Endothelial cell of umbilical vein (primary cell): Measurements from ENCODE around the gene JMJD7. TPM values are rescaled to one million over a fixed set of nuclear protein-coding genes. Genes with fewer than 3 reads are reported as not detected.

Experiments used
- BruUV-seq: library from RNA; stranded (reverse); fragments of 400-500 nt; replicated peaks from 2 replicates; lab custom pipeline; 2021; lab: Mats Ljungman, UMichigan
- CTCF ChIA-PET: fragments of 300-600, 350-600 bp; sonication (Branson Sonifier 250); formaldehyde crosslinking; loops from one replicate; lab custom pipeline; 2021; ENCODE audit warnings: antibody characterized with exemption, inconsistent platforms; lab: Charles Lee
- POLR2A ChIA-PET: fragments of 300-600, 350-600 bp; sonication (Branson Sonifier 250); formaldehyde crosslinking; loops from one replicate; lab custom pipeline; 2021; ENCODE audit warnings: antibody characterized with exemption, inconsistent platforms; lab: Charles Lee
- DNase-seq: peaks from one replicate; pipeline ENCODE4 v3.0.0-alpha.2; 2011; ENCODE audit warnings: low read depth, low spot score
- FAIRE-seq: peaks from 2 replicates; lab custom pipeline; 2011; peaks lifted over from hg19 to GRCh38; lab: Jason Lieb, UNC
- H2AFZ ChIP-seq: 2 replicates; pipeline ENCODE4 v1.6.0; 2012; ENCODE audit warnings: low read depth, low read length, control low read depth, inconsistent platforms
- H3K27ac ChIP-seq: 2 replicates; pipeline ENCODE4 v1.5.1; 2011; ENCODE audit warnings: low read depth, mild to moderate bottlenecking, control low read depth, low read length, moderate library complexity; ENCODE audit not compliant: insufficient read depth
- H3K27me3 ChIP-seq, 2 experiments: 2 replicates each; pipeline versions ENCODE4 v1.6.0 to v1.6.1; 2011; ENCODE audit warnings: low read length in 2 of 2, mixed read lengths in 1 of 2; ENCODE audit not compliant: control insufficient read depth in 2 of 2, insufficient read depth in 2 of 2
- H3K36me3 ChIP-seq, 2 experiments: 2 replicates in 1 of 2; 3 replicates in 1 of 2; pipeline ENCODE4 v1.5.1; 2011; ENCODE audit warnings: low read length in 2 of 2, mild to moderate bottlenecking in 1 of 2, moderate library complexity in 1 of 2; ENCODE audit not compliant: control insufficient read depth in 2 of 2, insufficient read depth in 2 of 2; ENCODE audit errors: extremely low read depth in 1 of 2
- H3K4me1 ChIP-seq: 3 replicates; pipeline ENCODE4 v1.5.1; 2011; ENCODE audit warnings: mild to moderate bottlenecking, low read length; ENCODE audit not compliant: control insufficient read depth, insufficient read depth; ENCODE audit errors: extremely low read depth
- H3K4me2 ChIP-seq: 2 replicates; pipeline ENCODE4 v1.6.1; 2011; ENCODE audit warnings: low read length, control low read depth, mixed read lengths; ENCODE audit not compliant: insufficient read depth
- H3K4me3 ChIP-seq, 3 experiments: fragments of 200-600 bp in 1 of 3; sonication (generic), shearing (Covaris generic) in 1 of 3; replicated peaks in 1 of 3; 2 replicates each; pipeline ENCODE4 v1.5.1; 2011 to 2016; ENCODE audit warnings: control low read depth in 3 of 3, low read length in 3 of 3, mild to moderate bottlenecking in 2 of 3, inconsistent platforms in 1 of 3, low read depth in 1 of 3, moderate library complexity in 1 of 3; ENCODE audit not compliant: insufficient read depth in 1 of 3
- H3K79me2 ChIP-seq: 2 replicates; pipeline ENCODE4 v1.6.0; 2012; ENCODE audit warnings: low read length, inconsistent platforms; ENCODE audit not compliant: control insufficient read depth, insufficient read depth
- H3K9ac ChIP-seq: replicated peaks from 2 replicates; pipeline ENCODE3; 2011; ENCODE audit warnings: low read length, control low read depth; ENCODE audit not compliant: insufficient read depth; ENCODE audit errors: extremely low read depth
- H3K9me1 ChIP-seq: replicated peaks from 3 replicates; pipeline ENCODE4 v1.6.0; 2011; ENCODE audit warnings: mild to moderate bottlenecking, low read length; ENCODE audit not compliant: control insufficient read depth, insufficient read depth; ENCODE audit errors: extremely low read depth
- H3K9me3 ChIP-seq: replicated peaks from 2 replicates; pipeline ENCODE4 v1.5.1; 2012; ENCODE audit warnings: low read length, inconsistent platforms; ENCODE audit not compliant: control insufficient read depth, insufficient read depth
- H4K20me1 ChIP-seq: replicated peaks from 2 replicates; pipeline ENCODE3; 2011; ENCODE audit warnings: mild to moderate bottlenecking, low read length; ENCODE audit not compliant: control insufficient read depth, insufficient read depth; ENCODE audit errors: extremely low read depth
- CTCF ChIP-seq, 2 donors: IDR thresholded peaks; 1 replicate in 1 of 2; 2 replicates in 1 of 2; pipeline ENCODE4 v1.5.1; 2011; ENCODE audit warnings: low read length in 2 of 2, mild to moderate bottlenecking in 2 of 2, moderate library complexity in 2 of 2, control low read depth in 1 of 2, inconsistent platforms in 1 of 2, low read depth in 1 of 2; ENCODE audit not compliant: insufficient read depth in 1 of 2; ENCODE audit errors: extremely low read depth in 1 of 2
- EZH2 ChIP-seq: IDR thresholded peaks from 2 replicates; pipeline ENCODE4 v1.6.1; 2012; ENCODE audit warnings: borderline replicate concordance, low read depth, mild to moderate bottlenecking, moderate library complexity, low read length, inconsistent platforms; ENCODE audit not compliant: severe bottlenecking
- FOS ChIP-seq: IDR thresholded peaks from 2 replicates; pipeline ENCODE4 v1.6.1; 2011; ENCODE audit warnings: mild to moderate bottlenecking, low read length, moderate library complexity, borderline replicate concordance; ENCODE audit not compliant: insufficient read depth
- JUN ChIP-seq: IDR thresholded peaks from 2 replicates; pipeline ENCODE4 v1.6.1; 2011; ENCODE audit warnings: borderline replicate concordance, low read depth; ENCODE audit not compliant: insufficient read length, insufficient read depth
- MAX ChIP-seq: IDR thresholded peaks from 2 replicates; pipeline ENCODE4 v1.6.1; 2011; ENCODE audit not compliant: insufficient read depth, insufficient read length
- MYC ChIP-seq: IDR thresholded peaks from one replicate; pipeline ENCODE4 v1.6.1; 2011; ENCODE audit warnings: mild to moderate bottlenecking, low read depth, low read length
- POLR2A ChIP-seq: IDR thresholded peaks from 2 replicates; pipeline ENCODE4 v1.6.1; 2012; ENCODE audit warnings: low read depth, mild to moderate bottlenecking, control low read depth, low read length
- POLR2AphosphoS5 ChIP-seq: IDR thresholded peaks from 2 replicates; pipeline ENCODE4 v1.6.1; 2012; ENCODE audit warnings: low read depth, mild to moderate bottlenecking, control low read depth, low read length, moderate library complexity; ENCODE audit not compliant: insufficient read depth
- dilution Hi-C: fragments of 300-500 bp; cut with MboI; formaldehyde crosslinking; loops from one replicate; pipeline ENCODE4 v1.15.0; 2019; ENCODE audit warnings: low sequenced_read_pairs; ENCODE audit not compliant: extremely low pct_ligation_motif_present
- intact Hi-C: fragments of 100-400 bp; cut with micrococcal nuclease; formaldehyde crosslinking; loops from one replicate; pipeline ENCODE4 v1.10.0; 2022
- polyA plus RNA-seq, 4 experiments: library from polyadenylated mRNA; depleted of rRNA in 3 of 4; stranded (reverse) in 3 of 4; unstranded in 1 of 4; fragments of >200 nt; gene quantifications; 2 replicates each; pipeline versions ENCODE4 v1.2.1 to v1.2.3, GENCODE V29; 2011 to 2012; ENCODE audit warnings: missing spikeins in 1 of 4
- total RNA-seq: library from RNA; stranded (reverse); gene quantifications from 2 replicates; pipeline ENCODE4 v1.2.3, GENCODE V29; 2021

Gene JMJD7
- total and polyA plus RNA-seq, 2 donors (not counting 3 experiments of a cell fraction or from before 2014, with no cell fraction given), result 7.3 to 11.4 TPM

GRCh38 chr15:41822957-41823356, 4.9 kb upstream of the JMJD7 start:
- no peaks in the 10 kb centered on the region for H3K79me2 ChIP-seq
- DNase-seq, result no peak
- no peak overlapping the region for H2AFZ ChIP-seq
- H3K4me3 ChIP-seq, result no peak overlapping the region
- H3K9me3 ChIP-seq, result no peaks in the 10 kb centered on the region
- H3K4me2 ChIP-seq, result no peak overlapping the region
- dilution Hi-C loops, result no loop called here
- no peaks in the 10 kb centered on the region for H3K27me3 ChIP-seq
- no peak overlapping the region for H3K27ac ChIP-seq
- no peaks in the 10 kb centered on the region for H3K9me1 ChIP-seq
- ChIA-PET POLR2A (no interaction called here), CTCF (interaction anchor here (0.8 to 1.5 kb wide), 3 partner anchors 49 to 82 kb away, joined by 3 to 6 read pairs (median 5); partner anchors contain the start of gene MAPKBP1)
- H3K36me3 ChIP-seq, result peaks cover 8 to 39% of the 10 kb centered on the region in 2 experiments
- no peak for TF ChIP-seq FOS
- no peak for TF ChIP-seq CTCF (IDR thresholded peaks at IDR 0.05; ENCODE audit: extremely low read depth in 1 of 2, insufficient read depth in 1 of 2, low read depth in 1 of 2, low read length in 2 of 2)
- no peak for TF ChIP-seq EZH2
- TF ChIP-seq POLR2A, result no peak
- no peak for TF ChIP-seq JUN
- intact Hi-C loops, result no loop called here
- H3K4me1 ChIP-seq, result peaks cover 3% of the 10 kb centered on the region
- no peaks in the 10 kb centered on the region for H4K20me1 ChIP-seq
- no peak overlapping the region for H3K9ac ChIP-seq
- BruUV-seq, result no TSS peak
- no peak for FAIRE-seq

GRCh38 chr15:41823502-41823901, 4.4 kb upstream of the JMJD7 start:
- BruUV-seq, result no TSS peak
- ChIA-PET POLR2A (no interaction called here), CTCF (interaction anchor here (0.8 to 1.5 kb wide), 3 partner anchors 49 to 81 kb away, joined by 3 to 6 read pairs (median 5); partner anchors contain the start of gene MAPKBP1)
- intact Hi-C loops (no loop called here), dilution Hi-C loops (no loop called here)
- Histone ChIP-seq H4K20me1 (no peaks in the 10 kb centered on the region), H3K79me2 (no peaks in the 10 kb centered on the region), H3K9me1 (no peaks in the 10 kb centered on the region), H2AFZ (no peak overlapping the region), H3K4me2 (no peak overlapping the region), H3K27me3 (no peaks in the 10 kb centered on the region), H3K36me3 (peaks cover 8 to 36% of the 10 kb centered on the region in 2 experiments), H3K4me1 (peaks cover 4% of the 10 kb centered on the region), H3K27ac (no peak overlapping the region), H3K9ac (no peak overlapping the region), H3K9me3 (no peaks in the 10 kb centered on the region), H3K4me3 (no peak overlapping the region)
- TF ChIP-seq MYC, result no peak
- TF ChIP-seq POLR2AphosphoS5, result no peak
- TF ChIP-seq JUN, result no peak
- TF ChIP-seq MAX, result no peak
- TF ChIP-seq CTCF (IDR thresholded peaks at IDR 0.05; ENCODE audit: extremely low read depth in 1 of 2, insufficient read depth in 1 of 2, low read depth in 1 of 2, low read length in 2 of 2), result no peak
- DNase-seq (no peak), FAIRE-seq (no peak)
